Transverse colon (tissue), 4 donors: ENCODE results near the gene XCR1.

Experiments used
- CTCF ChIP-seq, 5 experiments: fragments of 200-600 bp in 3 of 5; fragments of 450-650 bp in 2 of 5; sonication (generic) in 3 of 5; IDR thresholded peaks; 1 replicate in 2 of 5; 2 replicates in 3 of 5; pipeline ENCODE4 v1.5.1; 2016 to 2017; ENCODE audit warnings: antibody characterized with exemption in 5 of 5, inconsistent platforms in 3 of 5, mild to moderate bottlenecking in 2 of 5, moderate library complexity in 1 of 5
- EP300 ChIP-seq: sonication (generic); formaldehyde crosslinking; IDR thresholded peaks from one replicate; pipeline ENCODE4 v1.6.1; 2017; ENCODE audit warnings: antibody characterized with exemption, low read depth
- POLR2AphosphoS5 ChIP-seq, 3 donors: sonication (generic); formaldehyde crosslinking; IDR thresholded peaks; one replicate each; pipeline ENCODE4 v1.6.1; 2016; ENCODE audit warnings: antibody characterized with exemption in 3 of 3

- TF ChIP-seq CTCF (IDR thresholded peaks at IDR 0.05) (no peak), POLR2AphosphoS5 (IDR thresholded peaks at IDR 0.05) (no peak), EP300 (no peak)
These were observed 57.3 kb downstream of the XCR1 start for GRCh38 chr3:45969953-45970352.
